Heart right ventricle (tissue), 16 donors: ENCODE results near the gene CCR5AS.
A peak's percentile ranks its signal among the peaks of the same experiment; 100 is the strongest.

Experiments
- ATAC-seq, 8 donors: fragments of 200-7000 bp; cut with Tn5 transposase; one replicate each; pipeline ENCODE4 v1.9.1; 2020; ENCODE audit warnings: mild to moderate bottlenecking in 8 of 8, moderate library complexity in 8 of 8, moderate number of reproducible peaks in 1 of 8
- DNase-seq, 2 donors: peaks; one replicate each; pipeline ENCODE4 v3.0.0-alpha.2; 2020
- H3K27ac ChIP-seq, 10 donors: fragments of 200-600 bp; sonication (generic) in 2 of 10; one replicate each; pipeline versions ENCODE4 v1.5.0 to v1.8.0; 2020 to 2022; ENCODE audit warnings: mild to moderate bottlenecking in 3 of 10
- H3K27me3 ChIP-seq, 7 donors: fragments of 200-600 bp; one replicate each; pipeline ENCODE4 v1.8.0; 2021 to 2022; ENCODE audit warnings: mild to moderate bottlenecking in 2 of 7
- H3K36me3 ChIP-seq, 9 donors: fragments of 200-600 bp; sonication (generic) in 1 of 9; one replicate each; pipeline versions ENCODE4 v1.5.0 to v1.8.0; 2020 to 2022; ENCODE audit warnings: mild to moderate bottlenecking in 2 of 9
- H3K4me1 ChIP-seq, 9 donors: fragments of 200-600 bp; sonication (generic) in 1 of 9; one replicate each; pipeline versions ENCODE4 v1.5.0 to v1.8.0; 2020 to 2022; ENCODE audit warnings: mild to moderate bottlenecking in 4 of 9
- H3K4me3 ChIP-seq, 10 donors: fragments of 200-600 bp; sonication (generic) in 2 of 10; one replicate each; pipeline versions ENCODE4 v1.5.0 to v1.8.0; 2020 to 2022; ENCODE audit warnings: mild to moderate bottlenecking in 7 of 10, moderate library complexity in 2 of 10
- H3K9me3 ChIP-seq, 11 donors: fragments of 200-600 bp in 10 of 11; sonication (generic) in 2 of 11; one replicate each; pipeline versions ENCODE4 v1.5.0 to v1.8.0; 2013 to 2022; ENCODE audit warnings: mild to moderate bottlenecking in 2 of 11, control low read depth in 1 of 11, moderate library complexity in 1 of 11
- WGBS, 2 donors: extraction: QIAGEN DNeasy Blood & Tissue Kit; methylation state at CpG; one replicate each; pipeline ENCODE4 v1.1.7; 2013; ENCODE audit warnings: inconsistent platforms in 1 of 2; 5-methylcytosine and 5-hydroxymethylcytosine counted together
- intact Hi-C, 10 donors: fragments of 100-400 bp; cut with DNase I; formaldehyde crosslinking; loops; one replicate each; pipeline versions ENCODE4 v1.11.1 to v1.14.2; 2022
- TF ChIP-seq, protein P1 (sequence below), 9 donors: fragments of 200-600 bp; sonication (generic) in 2 of 9; IDR thresholded peaks; one replicate each; pipeline versions ENCODE4 v1.5.0 to v1.8.0; 2021 to 2022; ENCODE audit warnings: antibody characterized with exemption in 9 of 9, mild to moderate bottlenecking in 5 of 9, moderate library complexity in 1 of 9
- donor health status: Arrhythmogenic right ventricular cardiomyopathy.
- donor health status: ischemic (EF 13 %, LVEDD 7.1; RV severe dilation, severe dysfunction).
- donor health status: healthy with polysubstance abuse.
- donor health status: DM: no; HTN: yes; CAD: no.
- donor health status: DM: no; HTN: no; CAD: no.
- donor health status: ischemic (EF 25% LVEDD 6.9; RV normal size, moderate dysfunction).
- donor health status: ischemic (EF 25% LVEDD 5.7; RV mildly dilated, moderate dysfunction).
- donor health status: healthy.
- donor health status: DM: yes; HTN: yes; CAD: no.
- donor health status: Ischemic cardiomyopathy.
- donor health status: ischemic (EF 35%, LVEDD 5.7; RV mildly dilated, moderate dysfunction).
- donor health status: nonischemic (EF 11% LVEDD 7.7; RV severe dilation, severe dysfunction).
- donor health status: DM: yes; HTN: yes; CAD: no.
- donor health status: PGD.
- donor health status: ischemic (EF 29% LVEDD 5.4; RV normal size, mild dysfunction).
- donor health status: nonischemic (EF 23%, LVEDD 6.1; RV moderate dilation, normal function).

Gene CCR5AS

DNA sequence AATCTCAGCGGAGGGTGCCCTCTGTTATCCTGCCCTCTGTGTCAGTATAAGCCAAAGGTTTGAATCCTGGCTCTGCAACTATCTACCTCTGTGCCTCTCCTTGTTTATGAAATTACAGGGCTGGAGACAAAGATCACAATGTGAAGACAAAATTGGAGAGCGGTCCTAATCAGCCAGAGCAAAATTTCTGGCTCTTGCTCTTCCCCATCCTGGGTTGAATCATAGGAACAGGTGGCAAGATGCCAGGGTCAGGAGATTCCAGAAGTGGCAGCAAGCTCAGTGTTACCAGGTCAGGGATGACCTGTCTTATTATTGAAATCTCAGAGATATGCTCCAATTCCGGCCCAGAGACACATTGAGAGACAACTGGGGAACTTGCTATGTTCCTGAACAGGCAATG lies 55.2 kb downstream of the CCR5AS start:
- 55 to 72% methylated on average over 3 of the region's 3 CpGs for WGBS, 2 donors
- ATAC-seq, result peak in 1 of 8 donors; percentile 66
- Histone ChIP-seq H3K27me3 (peaks cover 0 to 55% (median 18%) of the 10 kb centered on the region in 7 donors), H3K4me3 (no peak overlapping the region), H3K27ac (no peak overlapping the region), H3K4me1 (peaks cover 0 to 37% (median 0%) of the 10 kb centered on the region in 9 donors), H3K36me3 (no peaks in the 10 kb centered on the region), H3K9me3 (peaks cover 0 to 6% (median 0%) of the 10 kb centered on the region in 11 donors)
- TF ChIP-seq, protein P1, sequence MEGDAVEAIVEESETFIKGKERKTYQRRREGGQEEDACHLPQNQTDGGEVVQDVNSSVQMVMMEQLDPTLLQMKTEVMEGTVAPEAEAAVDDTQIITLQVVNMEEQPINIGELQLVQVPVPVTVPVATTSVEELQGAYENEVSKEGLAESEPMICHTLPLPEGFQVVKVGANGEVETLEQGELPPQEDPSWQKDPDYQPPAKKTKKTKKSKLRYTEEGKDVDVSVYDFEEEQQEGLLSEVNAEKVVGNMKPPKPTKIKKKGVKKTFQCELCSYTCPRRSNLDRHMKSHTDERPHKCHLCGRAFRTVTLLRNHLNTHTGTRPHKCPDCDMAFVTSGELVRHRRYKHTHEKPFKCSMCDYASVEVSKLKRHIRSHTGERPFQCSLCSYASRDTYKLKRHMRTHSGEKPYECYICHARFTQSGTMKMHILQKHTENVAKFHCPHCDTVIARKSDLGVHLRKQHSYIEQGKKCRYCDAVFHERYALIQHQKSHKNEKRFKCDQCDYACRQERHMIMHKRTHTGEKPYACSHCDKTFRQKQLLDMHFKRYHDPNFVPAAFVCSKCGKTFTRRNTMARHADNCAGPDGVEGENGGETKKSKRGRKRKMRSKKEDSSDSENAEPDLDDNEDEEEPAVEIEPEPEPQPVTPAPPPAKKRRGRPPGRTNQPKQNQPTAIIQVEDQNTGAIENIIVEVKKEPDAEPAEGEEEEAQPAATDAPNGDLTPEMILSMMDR (IDR thresholded peaks at IDR 0.05), result no peak
- no peak for DNase-seq
- intact Hi-C loops, result no loop called here

DNA sequence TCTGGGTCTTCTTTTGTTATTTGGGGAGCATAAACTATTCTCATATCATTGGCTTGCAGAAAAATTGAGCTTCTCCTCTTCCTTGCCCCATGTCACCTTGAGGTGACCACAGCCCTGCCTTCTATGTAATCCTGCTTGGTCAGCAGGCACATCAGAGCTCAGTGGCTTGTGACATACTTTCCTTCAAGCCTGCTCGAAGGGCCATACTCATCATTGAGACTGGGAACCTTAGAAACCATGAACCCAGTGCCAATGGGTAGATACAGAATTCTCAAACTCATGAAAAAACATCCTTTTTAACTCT lies 56.7 kb downstream of the CCR5AS start:
- TF ChIP-seq, protein P1 (IDR thresholded peaks at IDR 0.05), result no peak
- Histone ChIP-seq H3K27ac (peak overlapping the region in 1 of 10 donors; percentile 57), H3K9me3 (peaks cover 0 to 6% (median 0%) of the 10 kb centered on the region in 11 donors), H3K36me3 (no peaks in the 10 kb centered on the region), H3K27me3 (peaks cover 0 to 51% (median 17%) of the 10 kb centered on the region in 7 donors), H3K4me3 (no peak overlapping the region), H3K4me1 (peaks cover 0 to 36% (median 0%) of the 10 kb centered on the region in 9 donors)
- intact Hi-C loops, result no loop called here
- WGBS, 2 donors, result 60 to 79% methylated on average over 1 of the region's 1 CpG
- DNase-seq (no peak), ATAC-seq (no peak)

DNA sequence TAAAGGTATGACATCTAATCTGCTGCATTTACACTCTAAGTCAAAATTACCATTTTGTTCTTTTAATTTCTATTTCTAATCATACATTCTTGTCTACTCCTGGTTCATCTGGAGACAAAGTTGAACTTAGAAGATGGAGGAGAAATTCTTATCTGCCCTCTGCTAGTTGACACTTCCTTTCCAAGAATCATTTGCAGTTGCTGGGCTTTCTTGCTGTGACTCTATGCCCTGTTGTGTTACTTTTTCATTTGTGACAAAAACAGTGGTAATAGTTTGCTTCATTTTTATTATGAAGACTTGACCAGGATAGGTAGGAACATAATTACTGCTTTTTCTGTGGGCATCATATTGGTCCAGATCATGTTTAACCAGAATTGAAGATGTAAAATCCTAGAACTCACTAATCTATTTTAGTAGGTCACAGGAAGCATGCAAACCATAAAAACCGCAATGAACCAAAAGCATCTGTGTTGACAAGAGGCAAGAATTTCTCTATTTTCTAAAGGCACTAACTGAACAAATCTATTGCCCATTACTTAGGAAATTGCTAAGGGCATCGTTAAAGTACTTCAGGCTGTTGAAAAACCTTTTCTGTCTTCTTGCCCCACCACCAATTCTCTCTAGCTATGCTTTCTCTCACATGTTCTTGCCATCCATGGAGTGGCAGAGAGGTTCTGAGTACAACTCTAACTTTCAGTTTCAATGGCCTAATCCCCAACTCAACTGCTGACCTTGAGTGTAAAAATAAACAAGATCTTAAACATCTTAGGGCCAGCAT lies 57.2 kb downstream of the CCR5AS start:
- no peak overlapping the region for H3K4me3 ChIP-seq
- H3K27ac ChIP-seq, result peak overlapping the region in 1 of 10 donors; percentile 57
- WGBS, 2 donors, result 74 to 79% methylated on average over 2 of the region's 2 CpGs
- H3K9me3 ChIP-seq, result peaks cover 0 to 6% (median 0%) of the 10 kb centered on the region in 11 donors
- H3K36me3 ChIP-seq, result no peaks in the 10 kb centered on the region
- TF ChIP-seq, protein P1 (IDR thresholded peaks at IDR 0.05), result no peak
- no peak for ATAC-seq
- DNase-seq, result no peak
- H3K27me3 ChIP-seq, result peaks cover 0 to 48% (median 11%) of the 10 kb centered on the region in 7 donors
- H3K4me1 ChIP-seq, result peaks cover 0 to 33% (median 0%) of the 10 kb centered on the region in 9 donors
- intact Hi-C loops, result no loop called here

DNA sequence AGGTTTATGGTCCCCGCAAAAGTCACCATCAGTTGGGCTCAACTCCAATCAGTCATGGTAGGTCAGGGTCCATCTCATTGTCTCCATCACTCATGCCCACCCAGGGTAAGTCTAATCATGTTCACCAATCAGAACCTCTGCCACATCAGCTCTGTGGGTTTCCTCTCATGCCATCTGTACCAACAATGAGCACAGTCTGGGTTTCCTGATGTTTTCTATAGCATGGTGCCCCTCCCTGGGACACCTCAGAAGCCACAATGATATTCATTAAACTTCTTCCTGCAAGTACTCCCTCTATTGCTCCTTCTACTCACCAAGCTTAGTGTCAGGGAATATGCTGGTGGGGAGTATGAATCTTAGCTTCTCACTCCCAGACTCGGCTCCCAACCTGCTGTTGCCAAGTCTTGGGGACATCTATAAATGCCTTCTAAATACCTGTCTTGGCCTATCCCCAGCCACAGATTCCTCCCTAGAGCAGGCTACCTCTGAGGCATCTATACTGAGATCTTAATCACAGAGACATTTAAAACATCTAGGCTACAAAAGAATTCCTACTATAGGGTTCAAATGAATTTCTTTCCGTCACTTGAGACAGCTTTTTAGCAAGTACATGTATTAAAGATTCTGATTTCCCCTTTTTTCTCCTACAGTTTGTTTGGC lies 57.9 kb downstream of the CCR5AS start:
- no peak overlapping the region for H3K4me3 ChIP-seq
- intact Hi-C loops, result no loop called here
- TF ChIP-seq, protein P1 (IDR thresholded peaks at IDR 0.05), result no peak
- H3K4me1 ChIP-seq, result peaks cover 0 to 31% (median 0%) of the 10 kb centered on the region in 9 donors
- H3K27ac ChIP-seq, result peak overlapping the region in 1 of 10 donors; percentile 57
- peaks cover 0 to 6% (median 0%) of the 10 kb centered on the region in 11 donors for H3K9me3 ChIP-seq
- WGBS, 2 donors, result 89 to 95% methylated on average over 3 of the region's 3 CpGs
- peaks cover 0 to 42% (median 9%) of the 10 kb centered on the region in 7 donors for H3K27me3 ChIP-seq
- DNase-seq, result no peak
- ATAC-seq, result no peak
- no peaks in the 10 kb centered on the region for H3K36me3 ChIP-seq
